GM03348 (cell line): Measurements from ENCODE around the gene MLLT10.
"Not testable (repeated sequence)": the region's sequence is repeated elsewhere in the genome, so short reads cannot be mapped to it uniquely, and the experiment has no call there.

Source experiments
- DNase-seq: peaks from one replicate; pipeline ENCODE4 v3.0.0; 2012; ENCODE audit warnings: low spot score

Gene MLLT10

GRCh38 chr10:21528236-21529031 is 5.6 kb upstream of the MLLT10 start:
- DNase-seq, result no peak

GRCh38 chr10:21529032-21529910 is 4.8 kb upstream of the MLLT10 start:
- DNase-seq, result no peak

GRCh38 chr10:21530168-21530567 is 3.9 kb upstream of the MLLT10 start:
- no peak for DNase-seq

GRCh38 chr10:21530641-21531040 is 3.4 kb upstream of the MLLT10 start:
- DNase-seq, result no peak

GRCh38 chr10:21531164-21531563 is 2.9 kb upstream of the MLLT10 start:
- DNase-seq, result no peak

- no peak for DNase-seq
These were observed 1.2 kb upstream of the MLLT10 start for GRCh38 chr10:21532694-21533466.

- no peak for DNase-seq
These were observed 201 bp downstream of the MLLT10 start for GRCh38 chr10:21534280-21534586.

GRCh38 chr10:21534604-21535493 is 817 bp downstream of the MLLT10 start:
- peak; percentile 62 for DNase-seq

GRCh38 chr10:21535494-21535965 is 1.5 kb downstream of the MLLT10 start:
- no peak for DNase-seq

- not testable (repeated sequence) for DNase-seq
These were observed 1.9 kb downstream of the MLLT10 start for GRCh38 chr10:21535976-21536375.

- DNase-seq, result no peak
These were observed 2.8 kb downstream of the MLLT10 start for GRCh38 chr10:21536874-21537273.

- not testable (repeated sequence) for DNase-seq
These were observed 6.7 kb downstream of the MLLT10 start for GRCh38 chr10:21540701-21541100.

- DNase-seq, result no peak
These were observed 13.2 kb downstream of the MLLT10 start for GRCh38 chr10:21547246-21547645.

GRCh38 chr10:21552638-21553037 is 18.6 kb downstream of the MLLT10 start:
- no peak for DNase-seq

GRCh38 chr10:21556527-21556926 is 22.5 kb downstream of the MLLT10 start:
- no peak for DNase-seq

GRCh38 chr10:21558984-21559383 is 25.0 kb downstream of the MLLT10 start:
- not testable (repeated sequence) for DNase-seq

GRCh38 chr10:21570761-21571521 is 36.9 kb downstream of the MLLT10 start:
- no peak for DNase-seq

- DNase-seq, result no peak
These were observed 38.5 kb downstream of the MLLT10 start for GRCh38 chr10:21572578-21572977.

- not testable (repeated sequence) for DNase-seq
These were observed 40.5 kb downstream of the MLLT10 start for GRCh38 chr10:21574514-21574913.

- no peak for DNase-seq
These were observed 45.3 kb downstream of the MLLT10 start for GRCh38 chr10:21579291-21579690.
